Myocyte (in vitro differentiated cells): Measurements from ENCODE around the gene CFAP43. TPM values are rescaled to one million over a fixed set of nuclear protein-coding genes. Genes with fewer than 3 reads are reported as not detected.

Experiments
- DNase-seq: peaks from one replicate; pipeline ENCODE4 v3.0.0-alpha.2; 2012; ENCODE audit warnings: low read depth
- total RNA-seq: library from RNA; depleted of rRNA; stranded (reverse); fragments of >200 nt; gene quantifications from 2 replicates; pipeline ENCODE4 v1.2.3, GENCODE V29; 2014

Gene CFAP43
- total RNA-seq, 1 donor from 2014 or later = not detected

DNA sequence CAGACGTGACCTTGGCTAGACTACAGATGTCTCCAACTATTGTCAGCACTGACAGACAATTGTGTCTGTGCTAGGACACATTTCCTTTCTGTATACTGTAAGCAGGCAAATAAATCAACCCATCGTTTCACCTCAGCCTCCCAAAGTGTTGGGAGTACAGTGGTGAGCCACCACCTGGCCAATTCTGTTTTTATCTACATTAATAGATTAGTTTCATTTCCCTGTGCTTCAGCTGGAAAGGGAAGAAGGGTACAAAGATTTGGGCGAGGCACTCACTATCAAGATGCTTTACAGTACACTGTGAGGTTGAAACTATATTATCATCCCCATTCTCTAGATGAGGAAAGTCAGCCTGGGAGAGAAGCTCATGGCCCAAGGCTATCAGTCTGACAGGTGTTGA lies 88.3 kb downstream of the CFAP43 start:
- DNase-seq = no peak

DNA sequence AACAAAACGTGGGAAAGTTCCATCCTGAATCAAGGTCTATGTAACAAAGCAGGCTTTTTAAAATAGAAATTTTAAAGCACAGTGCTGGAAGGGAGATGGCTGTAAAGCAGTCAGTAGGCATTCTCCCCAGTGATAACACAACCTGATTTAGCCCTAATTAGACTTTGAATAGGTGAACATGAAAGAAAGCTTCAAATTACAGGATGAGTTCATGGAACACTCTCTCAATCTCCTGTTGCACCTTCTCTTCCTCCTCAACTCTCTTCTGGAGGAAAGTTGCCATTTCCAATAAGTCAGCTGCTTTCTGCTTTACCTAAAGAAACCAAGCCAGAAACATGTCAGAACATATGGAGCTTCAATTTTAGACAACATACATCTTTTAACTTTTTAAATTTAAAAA lies 90.1 kb downstream of the CFAP43 start:
- DNase-seq = no peak

DNA sequence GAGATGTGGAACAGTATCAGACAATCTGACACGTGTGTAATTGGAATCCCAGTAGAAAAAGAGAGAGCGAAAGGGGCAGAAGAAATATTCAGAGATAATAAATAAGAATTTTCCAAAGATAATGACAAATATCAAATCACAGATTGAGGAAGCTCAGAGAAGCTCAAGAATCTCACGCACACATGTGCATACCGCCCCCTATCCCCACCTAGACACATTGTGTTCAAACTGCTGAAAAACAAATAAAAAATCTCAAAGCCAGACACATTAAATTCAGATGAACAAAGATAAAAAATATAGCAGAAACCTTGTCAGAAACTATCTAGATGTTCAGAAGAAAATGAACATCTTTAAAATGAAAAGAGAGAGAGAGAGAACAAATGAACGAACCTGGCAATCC lies 92.9 kb downstream of the CFAP43 start:
- no peak for DNase-seq

DNA sequence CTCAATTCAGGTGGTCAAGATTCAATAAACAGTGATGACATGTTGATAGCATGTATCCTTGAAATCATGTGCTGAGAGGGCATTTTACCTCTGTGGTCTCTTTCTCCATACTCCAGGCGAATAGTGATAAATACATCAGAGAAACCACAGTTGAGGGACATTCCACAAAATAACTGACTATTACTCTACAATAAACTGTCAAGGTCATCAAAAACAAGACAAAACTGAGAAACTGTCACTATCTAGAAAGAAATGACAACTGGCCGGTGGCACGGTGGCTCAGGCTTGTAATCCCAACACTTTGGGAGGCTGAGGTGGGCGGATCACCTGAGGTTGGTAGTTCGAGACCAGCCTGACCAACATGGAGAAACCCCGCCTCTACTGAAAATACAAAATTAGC lies 94.0 kb downstream of the CFAP43 start:
- DNase-seq = no peak

DNA sequence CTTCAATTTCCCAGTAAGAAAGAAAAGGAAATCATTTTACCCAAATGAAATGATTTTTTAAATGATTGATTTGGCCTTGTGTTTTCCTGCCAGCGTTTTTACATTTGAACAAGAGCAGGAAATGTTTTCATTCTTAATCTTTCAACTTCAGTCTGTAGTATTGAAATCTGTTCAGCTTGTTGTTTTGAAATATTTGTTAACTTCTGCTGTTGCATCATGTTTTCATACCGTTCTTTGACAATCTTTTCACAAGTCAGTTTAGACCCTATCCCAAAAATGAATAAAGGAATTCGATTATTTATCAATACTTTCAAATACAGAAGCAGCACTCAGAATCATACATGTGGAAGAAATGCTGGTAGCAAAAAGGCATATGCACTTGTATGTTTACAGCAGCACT lies 102.1 kb downstream of the CFAP43 start:
- no peak for DNase-seq

DNA sequence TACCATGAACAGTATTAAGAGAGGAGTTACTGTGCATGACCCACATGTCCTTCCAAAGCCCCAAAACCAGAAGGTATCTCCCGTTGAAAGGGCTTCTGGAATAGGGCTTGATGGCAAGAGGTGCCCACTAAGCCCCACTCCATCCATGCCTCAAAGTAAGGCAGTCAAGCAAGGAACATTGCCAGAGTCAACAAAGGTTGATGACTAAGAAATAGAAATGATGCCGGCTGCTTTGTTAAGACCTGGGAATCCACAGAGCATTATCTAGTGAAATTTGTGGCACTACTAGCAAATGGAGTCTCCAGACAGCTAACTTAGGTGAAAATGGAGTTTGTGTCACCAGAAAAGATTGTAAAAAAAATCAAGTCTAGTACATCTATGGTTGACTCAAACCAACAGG lies 104.0 kb downstream of the CFAP43 start:
- peak; percentile 46 for DNase-seq

DNA sequence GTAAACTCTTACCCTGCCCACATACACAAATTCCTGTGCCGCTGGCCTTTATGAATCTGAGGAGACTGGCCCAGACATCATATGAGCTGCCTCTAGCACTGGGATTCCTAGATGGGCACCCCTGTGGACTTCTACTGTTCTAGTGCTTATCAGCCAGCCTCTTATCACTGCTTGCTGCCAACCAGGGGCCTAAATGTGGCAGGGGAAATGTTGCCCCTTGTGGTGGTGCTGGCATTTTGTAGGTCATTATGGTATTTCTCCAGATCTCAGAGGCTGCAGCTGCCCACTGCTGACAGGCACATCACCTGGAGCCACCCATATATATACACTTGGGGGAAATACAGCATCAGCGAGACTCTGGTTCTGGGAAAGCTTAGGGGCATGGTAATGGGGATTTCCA lies 104.8 kb downstream of the CFAP43 start:
- DNase-seq = peak; percentile 45

DNA sequence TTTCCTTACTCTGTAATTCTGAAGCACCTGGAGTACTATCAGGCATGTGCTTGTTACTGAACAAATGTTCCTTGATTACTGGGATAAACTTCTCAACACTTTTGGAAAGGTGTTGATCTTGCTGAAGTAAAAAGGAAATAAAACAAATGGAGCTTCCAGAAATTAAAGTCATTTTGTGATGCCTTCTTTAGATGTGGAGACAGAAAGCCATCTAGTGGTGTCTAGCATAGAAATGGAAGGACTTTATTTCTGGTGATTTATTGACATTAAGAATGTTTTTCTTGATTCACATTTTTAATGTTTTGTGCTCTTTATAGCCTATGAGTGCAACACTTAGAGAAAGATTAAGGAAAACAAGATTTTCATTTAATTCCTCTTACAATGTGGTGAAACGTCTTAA lies 108.8 kb downstream of the CFAP43 start:
- peak; percentile 24 for DNase-seq

DNA sequence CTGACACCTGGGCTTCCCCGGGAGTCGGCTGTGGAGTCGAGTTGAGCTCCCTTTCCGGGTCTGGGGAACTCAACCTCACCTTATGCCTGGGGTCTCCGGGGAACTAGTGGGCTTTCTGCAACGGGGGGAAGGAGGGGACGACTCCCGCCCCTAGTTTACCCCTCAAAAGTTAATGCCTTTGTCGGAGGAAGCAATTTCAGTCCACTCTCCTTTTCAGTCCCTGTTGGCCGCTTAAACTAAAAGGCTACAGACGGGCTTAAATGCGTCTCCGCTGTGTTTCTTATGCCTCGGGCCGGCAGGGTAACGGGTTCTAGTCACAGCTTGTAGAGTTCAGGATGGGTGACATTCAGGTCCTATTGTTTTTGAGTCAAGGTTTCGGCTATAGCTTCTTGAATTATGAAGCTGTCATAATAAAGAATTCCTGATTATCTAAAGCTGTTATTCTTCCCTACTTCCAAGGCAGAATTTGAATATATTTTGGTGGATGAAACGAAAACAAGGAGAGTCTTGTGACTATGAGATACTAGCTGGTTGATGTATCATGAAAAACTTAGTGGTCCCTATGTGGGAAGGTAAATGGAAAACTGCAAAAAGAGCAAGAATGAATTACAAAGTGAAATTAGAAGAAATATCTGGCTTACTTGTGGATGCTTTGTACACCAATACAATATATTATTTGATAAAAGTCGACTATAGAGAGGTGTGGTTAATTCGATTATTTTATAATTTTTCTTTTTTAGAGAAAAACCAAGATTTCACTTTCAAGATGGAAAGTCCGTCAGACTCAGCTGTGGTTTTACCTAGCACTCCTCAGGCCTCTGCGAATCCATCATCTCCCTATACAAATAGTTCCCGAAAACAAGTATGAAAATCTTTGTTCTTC lies 109.7 kb downstream of the CFAP43 start:
- no peak for DNase-seq

DNA sequence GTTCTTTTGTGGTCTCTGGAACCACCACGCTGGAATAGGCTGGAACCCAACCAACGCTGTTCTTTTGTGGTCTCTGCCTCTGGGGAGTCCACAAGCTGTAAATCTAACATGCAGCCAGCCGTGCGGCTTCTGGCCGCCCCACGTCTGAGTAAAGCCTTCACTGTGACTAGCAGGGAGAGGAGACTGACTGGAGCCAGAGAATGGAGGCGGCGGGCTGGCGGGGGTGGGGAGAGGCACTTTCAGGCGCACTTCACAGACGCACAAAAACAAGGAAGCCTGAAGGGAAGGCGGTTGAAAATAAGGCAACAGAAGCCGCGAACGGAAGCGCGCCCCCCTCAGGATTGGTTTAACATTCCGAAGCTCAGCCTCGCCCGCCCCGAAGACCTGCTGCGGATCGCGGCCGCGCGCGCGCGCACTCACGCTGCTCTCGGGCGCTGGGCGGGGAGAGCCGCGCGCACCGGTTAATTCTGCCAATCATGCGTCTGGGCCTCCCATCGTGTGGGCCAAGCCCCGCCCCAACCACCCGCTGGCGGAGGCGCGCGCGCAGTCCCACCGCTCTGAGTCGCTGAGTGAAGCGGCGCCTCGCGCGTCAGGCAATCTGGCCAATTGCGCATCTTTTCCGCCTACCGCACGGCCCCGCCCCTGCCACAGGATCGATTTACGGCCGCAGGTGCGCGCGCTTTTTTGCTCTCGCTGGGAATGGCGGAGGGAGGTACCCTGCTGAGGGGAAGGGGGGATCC lies 110.5 kb downstream of the CFAP43 start, which contains the start of gene SFR1:
Gene SFR1 (plus strand): TSS at position 687 of the 740 bp plus-strand sequence. CDS start 13 bp downstream, at position 700.
- DNase-seq = peak; percentile 98

DNA sequence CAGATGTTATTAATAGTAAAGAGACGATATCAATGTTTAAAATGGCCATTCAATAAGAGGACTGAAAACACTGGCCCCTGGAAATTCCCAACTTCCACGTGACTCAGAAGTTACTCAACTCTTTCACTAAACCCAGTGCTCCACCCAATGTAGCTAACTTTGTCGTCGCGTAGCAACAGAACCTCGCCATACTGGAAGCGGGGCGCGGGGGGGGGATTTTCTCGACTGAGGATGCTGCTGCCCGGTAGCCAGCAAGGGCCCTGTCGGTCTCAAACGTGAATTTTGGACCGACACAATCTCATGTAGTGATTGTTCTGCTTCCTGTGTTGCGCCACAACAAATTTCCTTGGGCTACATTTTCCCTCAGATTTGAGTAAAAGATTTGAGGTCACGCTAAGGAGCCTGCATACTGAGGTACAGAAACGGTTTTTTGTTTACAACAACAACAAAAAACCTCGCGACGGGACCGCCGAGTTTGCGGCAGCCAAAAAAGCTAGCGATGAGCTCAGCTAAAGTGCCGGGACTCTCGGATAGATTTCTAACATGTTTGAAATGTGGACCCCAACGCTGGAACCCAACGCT lies 111.2 kb downstream of the CFAP43 start:
- DNase-seq = peak; percentile 95

DNA sequence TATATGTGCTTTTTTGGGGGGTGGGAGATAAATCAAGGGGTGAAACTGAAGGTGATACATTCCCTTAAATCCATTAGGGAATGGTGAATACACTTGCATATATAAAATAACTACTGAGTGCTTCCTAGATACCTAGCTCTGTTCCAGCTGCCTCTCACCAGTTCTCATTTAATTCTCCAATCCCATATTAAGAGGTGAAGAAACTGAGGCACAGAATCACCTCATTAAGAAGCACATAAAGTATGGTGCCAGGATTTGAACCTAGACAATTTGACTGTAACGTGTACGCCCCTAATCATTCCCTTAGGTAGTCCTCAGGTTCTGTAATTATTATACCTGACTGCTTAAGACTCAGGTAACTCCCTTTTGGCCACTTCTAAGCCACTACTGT lies 111.7 kb downstream of the CFAP43 start:
- DNase-seq = no peak

DNA sequence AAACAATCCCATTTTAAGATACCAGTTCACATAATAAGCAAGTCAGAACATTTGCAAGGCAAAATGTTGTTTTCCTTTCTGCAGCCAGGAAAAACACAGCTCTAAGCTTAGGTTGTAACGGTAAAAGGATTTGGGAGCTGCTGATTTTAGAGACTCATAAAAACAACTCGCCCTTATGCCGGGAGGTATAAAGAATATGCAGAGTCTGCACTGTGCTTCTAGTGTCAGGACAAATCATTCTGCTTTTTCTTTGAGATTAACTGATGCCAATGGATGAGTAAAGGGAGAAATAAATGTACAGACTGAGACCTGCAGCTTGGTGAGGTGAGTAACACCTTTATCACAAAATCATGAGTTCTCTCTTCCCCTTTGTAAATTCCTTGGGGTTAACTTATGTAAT lies 112.2 kb downstream of the CFAP43 start:
- no peak for DNase-seq

DNA sequence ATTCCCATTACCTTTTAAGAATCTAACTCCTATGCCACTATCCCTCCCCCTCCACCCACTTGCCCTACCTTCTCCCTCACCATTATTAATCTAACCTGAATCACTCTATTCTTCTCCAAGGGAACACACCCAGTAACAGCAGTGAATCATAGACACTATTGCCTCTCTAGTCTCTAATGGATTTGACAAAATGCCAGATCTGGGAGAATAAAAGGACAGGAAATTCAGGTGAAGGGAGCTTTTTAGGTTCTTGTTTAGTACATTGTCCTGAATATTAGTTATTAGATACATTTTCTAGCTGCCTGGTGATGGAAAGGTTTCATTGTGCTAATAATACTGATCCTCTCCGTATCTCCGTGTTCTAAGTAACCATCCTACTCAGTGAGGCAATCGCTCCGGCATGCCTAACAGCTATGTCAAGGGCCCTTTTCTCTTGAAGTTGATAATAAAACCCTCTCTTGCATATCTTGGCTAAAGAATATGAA lies 114.3 kb downstream of the CFAP43 start:
- DNase-seq = no peak

DNA sequence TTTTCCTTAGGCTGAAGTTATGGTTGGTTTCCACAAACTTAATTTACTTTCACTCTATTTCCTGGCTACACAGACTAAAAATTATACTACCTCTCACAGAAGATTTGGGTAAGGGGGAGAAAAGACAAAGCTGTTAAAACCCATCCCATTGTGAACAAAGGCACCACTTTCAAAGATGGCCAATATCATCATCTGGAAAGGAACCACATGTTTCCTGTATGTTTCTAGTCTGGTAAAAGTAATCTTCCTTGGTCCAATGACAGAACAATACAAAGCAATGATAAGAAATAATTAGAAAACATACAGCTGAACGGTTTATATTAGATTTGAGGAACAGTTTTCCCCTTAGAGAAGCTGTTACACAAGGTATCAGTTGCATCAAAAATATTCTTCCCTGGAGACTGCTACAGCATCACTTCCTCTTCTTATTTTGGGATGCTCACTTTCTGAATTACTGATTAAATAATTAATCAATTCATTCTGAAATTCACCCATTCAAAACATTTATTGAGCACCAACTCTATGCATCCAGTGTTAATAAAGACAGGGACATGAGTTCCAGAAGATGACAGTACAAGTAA lies 118.7 kb downstream of the CFAP43 start:
- no peak for DNase-seq

DNA sequence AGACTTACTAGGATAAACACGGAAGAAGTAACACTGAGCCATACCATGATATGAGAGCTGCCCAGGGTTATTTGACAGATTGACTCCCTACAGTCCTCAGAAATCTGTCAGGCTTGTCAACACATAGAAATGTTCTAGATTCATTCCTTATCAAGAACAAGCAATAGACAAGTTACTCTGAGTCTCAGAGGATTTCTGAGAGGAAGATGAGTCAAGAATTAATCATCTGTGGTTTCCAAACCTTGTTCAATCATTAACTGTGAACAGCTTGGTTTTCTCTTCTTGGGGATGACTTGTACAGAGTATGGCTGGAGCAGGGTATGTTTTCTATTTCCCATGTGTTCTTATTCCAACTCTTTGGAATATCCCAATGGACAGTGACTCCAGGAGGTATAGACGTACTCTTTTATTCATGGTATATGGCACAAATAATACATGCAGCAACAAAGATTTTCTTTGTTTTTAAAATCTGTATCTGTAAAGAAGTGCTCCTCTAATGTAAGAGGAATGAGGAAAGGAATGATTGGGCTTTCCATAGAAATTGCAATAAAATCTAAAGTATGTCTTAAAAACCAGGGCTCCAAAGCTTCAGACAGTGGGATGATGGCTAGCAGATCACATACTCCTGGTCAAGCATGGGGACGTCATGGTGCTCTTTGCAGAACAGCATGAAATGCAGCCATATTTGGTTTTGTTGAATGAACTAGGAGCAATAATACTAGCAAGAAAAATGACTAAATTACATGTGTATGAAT lies 122.1 kb downstream of the CFAP43 start:
- DNase-seq = no peak

DNA sequence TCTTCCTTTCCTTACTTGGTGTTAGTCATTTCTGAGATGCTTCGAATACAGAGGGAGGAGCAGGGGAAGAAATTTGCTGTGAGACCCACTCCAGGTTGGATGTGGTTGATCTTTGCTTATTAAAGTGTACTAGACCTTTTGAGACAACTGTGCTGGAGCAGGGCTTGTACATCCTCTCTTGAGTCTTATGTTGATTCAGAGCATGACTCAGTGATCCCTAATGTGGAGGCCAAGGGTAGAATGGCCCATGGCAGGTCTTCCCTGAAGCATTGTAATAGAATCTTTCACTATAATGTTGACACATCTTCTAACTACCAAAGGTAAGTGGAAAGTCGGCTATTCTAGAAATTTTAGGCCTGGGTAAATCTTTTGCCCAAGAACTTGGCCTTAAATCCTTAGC lies 127.2 kb downstream of the CFAP43 start:
- DNase-seq = no peak

DNA sequence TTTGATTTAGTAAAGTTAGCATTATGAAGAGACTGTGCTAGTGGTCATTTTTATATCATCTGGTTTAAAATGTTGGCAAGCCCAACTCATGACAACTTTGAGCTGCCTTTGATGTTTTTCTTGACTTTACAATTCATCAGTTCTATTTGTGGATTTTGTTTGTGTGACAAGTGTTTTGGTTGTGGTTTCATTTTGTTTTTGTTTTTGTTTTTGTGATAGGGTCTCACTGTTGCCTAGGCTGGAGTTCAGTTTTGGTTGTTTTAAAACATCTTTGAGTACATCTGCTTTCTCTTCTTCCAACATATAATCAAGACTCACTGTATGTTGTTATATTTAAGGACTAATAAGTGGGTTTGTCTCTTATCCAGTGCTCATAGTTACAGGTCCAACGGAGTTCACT lies 127.7 kb downstream of the CFAP43 start:
- no peak for DNase-seq

DNA sequence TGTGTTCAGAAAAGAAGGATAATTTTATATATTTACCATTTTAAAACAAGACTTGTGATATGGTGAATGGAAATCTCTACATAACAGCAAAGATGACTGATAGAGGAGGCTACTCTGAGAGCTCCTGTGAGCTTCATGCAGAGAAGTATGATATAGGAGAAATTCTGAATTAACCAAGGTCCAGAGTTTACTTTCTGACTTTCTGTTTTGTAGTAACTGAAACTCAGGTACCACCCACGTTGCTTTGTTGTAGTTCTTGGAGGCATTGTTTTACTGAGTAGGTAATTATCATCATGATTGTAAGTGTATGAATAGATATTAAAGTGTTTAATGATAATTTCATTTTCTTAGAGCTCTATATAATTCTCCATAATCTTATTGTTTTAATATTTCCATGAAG lies 128.2 kb downstream of the CFAP43 start:
- DNase-seq = no peak

DNA sequence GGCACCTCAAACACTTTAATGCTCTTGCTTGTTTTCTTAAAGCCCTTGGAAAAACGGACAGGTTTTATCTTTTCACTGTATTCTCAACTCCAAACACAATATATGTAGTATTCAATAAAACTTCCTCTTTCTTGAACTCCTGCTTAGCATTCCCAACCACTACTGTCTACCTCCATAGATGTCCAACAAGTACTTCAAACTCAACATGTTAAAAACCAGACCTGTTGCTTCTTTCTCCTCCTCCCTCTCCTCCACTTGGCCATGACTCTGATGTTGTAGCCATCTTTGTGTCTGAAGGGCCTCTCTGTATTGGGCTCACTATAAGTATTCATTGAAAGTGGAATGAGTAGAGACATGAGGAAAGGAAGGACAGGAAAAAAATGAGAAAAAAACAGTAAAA lies 130.3 kb downstream of the CFAP43 start:
- DNase-seq = no peak

DNA sequence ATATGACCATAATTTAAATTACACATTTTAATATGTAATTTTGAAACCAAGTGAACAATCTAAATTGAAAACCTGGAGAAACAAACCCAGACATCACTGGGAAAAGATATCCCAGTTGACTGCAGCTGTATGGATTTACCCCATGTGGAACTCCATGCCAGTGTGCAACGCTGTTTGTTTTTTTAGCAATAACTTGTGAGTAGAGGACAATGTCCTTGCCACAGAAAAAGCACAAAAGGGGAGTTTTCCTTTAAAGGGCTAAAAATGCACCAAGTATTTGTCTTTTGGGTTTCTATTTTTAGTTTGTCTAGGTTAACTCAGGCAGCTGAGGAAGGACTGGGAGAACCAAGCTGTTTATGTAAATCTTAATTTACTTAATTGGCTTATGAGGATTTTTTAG lies 131.4 kb downstream of the CFAP43 start:
- DNase-seq = no peak
